KMS-11 (cell line): ENCODE measurements around the gene HDGFL3.

Experiments
- H2AFZ ChIP-seq: fragments of 200-600 bp; sonication (generic); 2 replicates; pipeline ENCODE4 v1.6.1; 2016; ENCODE audit warnings: antibody characterized with exemption, mixed run types, low read depth
- H3K27ac ChIP-seq: fragments of 200-600 bp; sonication (generic); 2 replicates; pipeline ENCODE4 v1.6.1; 2016; ENCODE audit warnings: mild to moderate bottlenecking, mixed run types
- H3K27me3 ChIP-seq: fragments of 200-600 bp; sonication (generic); 2 replicates; pipeline ENCODE4 v1.6.1; 2017; ENCODE audit warnings: mild to moderate bottlenecking, low read depth, mixed run types, moderate library complexity; ENCODE audit not compliant: insufficient read depth
- H3K36me3 ChIP-seq: fragments of 200-600 bp; sonication (generic); 2 replicates; pipeline ENCODE4 v1.6.1; 2017; ENCODE audit warnings: mild to moderate bottlenecking, mixed run types; ENCODE audit not compliant: insufficient read depth
- H3K4me1 ChIP-seq: fragments of 200-600 bp; sonication (generic); 2 replicates; pipeline ENCODE4 v1.6.1; 2016; ENCODE audit warnings: mild to moderate bottlenecking, low read depth, mixed run types; ENCODE audit not compliant: poor library complexity, severe bottlenecking
- H3K4me2 ChIP-seq: fragments of 200-600 bp; sonication (generic); 2 replicates; pipeline ENCODE4 v1.7.0; 2016; ENCODE audit warnings: mild to moderate bottlenecking, mixed run types
- H3K4me3 ChIP-seq: fragments of 200-600 bp; sonication (generic); IDR thresholded peaks from 2 replicates; pipeline ENCODE4 v1.6.1; 2017; ENCODE audit warnings: low read depth, low read length, mixed read lengths; ENCODE audit not compliant: insufficient read depth
- H3K79me2 ChIP-seq: fragments of 200-600 bp; sonication (generic); 2 replicates; pipeline ENCODE4 v1.6.1; 2016; ENCODE audit warnings: low read depth, mixed run types; ENCODE audit not compliant: insufficient read depth
- H3K9ac ChIP-seq: fragments of 200-600 bp; sonication (generic); 2 replicates; pipeline ENCODE4 v1.6.1; 2016; ENCODE audit warnings: mild to moderate bottlenecking, mixed run types
- H4K20me1 ChIP-seq: fragments of 200-600 bp; sonication (generic); 2 replicates; pipeline ENCODE4 v1.6.1; 2016; ENCODE audit warnings: mild to moderate bottlenecking, mixed run types; ENCODE audit not compliant: insufficient read depth
- TF ChIP-seq, protein P1 (sequence below): fragments of 200-600 bp; sonication (generic); conservative IDR thresholded peaks from 2 replicates; pipeline ENCODE4 v1.6.1; 2017; ENCODE audit warnings: low read depth, mild to moderate bottlenecking, antibody characterized with exemption, low read length, moderate library complexity, mixed read lengths

HDGFL3 gene

DNA sequence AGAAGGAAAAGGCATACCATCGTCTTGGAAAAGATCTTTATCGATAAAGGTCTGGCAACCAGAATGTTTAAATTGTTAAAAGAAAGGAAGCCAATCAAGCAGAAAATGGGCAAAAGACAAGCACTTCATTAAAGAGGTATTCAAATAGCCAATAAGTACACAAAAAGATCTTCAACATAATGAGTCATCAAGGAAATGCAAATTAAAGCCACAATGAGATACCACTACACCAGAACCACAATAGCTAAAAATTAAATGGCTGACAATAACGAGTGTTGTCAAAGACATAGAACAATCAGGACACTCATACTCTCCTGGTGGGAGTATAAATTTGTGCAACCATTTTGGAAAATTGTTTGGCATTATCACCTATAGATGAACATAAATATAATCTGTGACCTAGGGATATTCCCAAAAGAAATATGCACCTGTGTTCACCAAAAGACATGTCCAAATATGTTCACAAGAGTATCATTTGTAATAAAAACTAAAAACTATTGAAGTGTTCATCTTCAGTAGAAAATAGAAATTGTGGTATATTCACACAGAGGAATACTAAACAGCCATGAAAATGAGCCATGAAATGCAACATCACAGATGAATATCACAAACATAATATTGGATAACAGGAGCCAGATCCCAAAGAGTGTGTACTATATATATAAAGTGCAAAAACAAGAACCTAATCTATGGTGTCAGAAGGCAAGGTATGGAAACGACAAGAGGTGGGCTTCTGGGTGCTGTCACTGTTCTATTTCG lies 126.2 kb downstream of the HDGFL3 start:
- H3K9ac ChIP-seq = no peak overlapping the region
- no peaks in the 10 kb centered on the region for H3K36me3 ChIP-seq
- TF ChIP-seq, protein P1, sequence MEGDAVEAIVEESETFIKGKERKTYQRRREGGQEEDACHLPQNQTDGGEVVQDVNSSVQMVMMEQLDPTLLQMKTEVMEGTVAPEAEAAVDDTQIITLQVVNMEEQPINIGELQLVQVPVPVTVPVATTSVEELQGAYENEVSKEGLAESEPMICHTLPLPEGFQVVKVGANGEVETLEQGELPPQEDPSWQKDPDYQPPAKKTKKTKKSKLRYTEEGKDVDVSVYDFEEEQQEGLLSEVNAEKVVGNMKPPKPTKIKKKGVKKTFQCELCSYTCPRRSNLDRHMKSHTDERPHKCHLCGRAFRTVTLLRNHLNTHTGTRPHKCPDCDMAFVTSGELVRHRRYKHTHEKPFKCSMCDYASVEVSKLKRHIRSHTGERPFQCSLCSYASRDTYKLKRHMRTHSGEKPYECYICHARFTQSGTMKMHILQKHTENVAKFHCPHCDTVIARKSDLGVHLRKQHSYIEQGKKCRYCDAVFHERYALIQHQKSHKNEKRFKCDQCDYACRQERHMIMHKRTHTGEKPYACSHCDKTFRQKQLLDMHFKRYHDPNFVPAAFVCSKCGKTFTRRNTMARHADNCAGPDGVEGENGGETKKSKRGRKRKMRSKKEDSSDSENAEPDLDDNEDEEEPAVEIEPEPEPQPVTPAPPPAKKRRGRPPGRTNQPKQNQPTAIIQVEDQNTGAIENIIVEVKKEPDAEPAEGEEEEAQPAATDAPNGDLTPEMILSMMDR = no peak
- no peaks in the 10 kb centered on the region for H4K20me1 ChIP-seq
- H3K4me3 ChIP-seq = no peak overlapping the region
- no peaks in the 10 kb centered on the region for H3K4me1 ChIP-seq
- H3K4me2 ChIP-seq = no peak overlapping the region
- H3K79me2 ChIP-seq = no peaks in the 10 kb centered on the region
- no peak overlapping the region for H2AFZ ChIP-seq
- no peak overlapping the region for H3K27ac ChIP-seq
- no peaks in the 10 kb centered on the region for H3K27me3 ChIP-seq

DNA sequence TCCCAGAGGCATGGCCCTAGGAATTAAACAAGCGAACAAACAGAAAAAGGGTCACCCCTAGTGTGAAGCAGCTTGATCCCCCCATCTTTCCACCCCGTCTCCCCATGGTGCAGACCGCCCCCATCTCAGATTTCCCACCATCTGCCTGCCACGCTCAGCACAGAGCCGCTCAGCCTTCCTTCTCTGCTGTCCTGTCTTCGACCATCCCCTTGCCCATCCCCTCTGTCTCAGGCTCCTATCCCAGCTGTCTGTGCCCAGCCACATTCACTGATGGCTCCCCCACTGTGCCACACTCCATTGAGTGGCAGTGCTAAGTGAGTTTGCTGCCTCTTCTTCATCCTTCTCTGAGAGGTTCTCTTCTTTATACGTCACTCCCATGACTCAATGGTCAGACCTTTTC lies 128.9 kb downstream of the HDGFL3 start:
- no peaks in the 10 kb centered on the region for H3K4me1 ChIP-seq
- H3K27ac ChIP-seq = no peak overlapping the region
- H2AFZ ChIP-seq = no peak overlapping the region

More for the DNA sequence above, 128.9 kb downstream of the HDGFL3 start:
- Histone ChIP-seq H3K9ac (no peak overlapping the region), H3K27me3 (no peaks in the 10 kb centered on the region), H3K4me3 (no peak overlapping the region), H4K20me1 (no peaks in the 10 kb centered on the region), H3K79me2 (no peaks in the 10 kb centered on the region), H3K4me2 (no peak overlapping the region), H3K36me3 (no peaks in the 10 kb centered on the region)
- TF ChIP-seq, protein P1 = no peak
